ENCODE measurements around the gene IGDCC3.

IGDCC3 gene

DNA sequence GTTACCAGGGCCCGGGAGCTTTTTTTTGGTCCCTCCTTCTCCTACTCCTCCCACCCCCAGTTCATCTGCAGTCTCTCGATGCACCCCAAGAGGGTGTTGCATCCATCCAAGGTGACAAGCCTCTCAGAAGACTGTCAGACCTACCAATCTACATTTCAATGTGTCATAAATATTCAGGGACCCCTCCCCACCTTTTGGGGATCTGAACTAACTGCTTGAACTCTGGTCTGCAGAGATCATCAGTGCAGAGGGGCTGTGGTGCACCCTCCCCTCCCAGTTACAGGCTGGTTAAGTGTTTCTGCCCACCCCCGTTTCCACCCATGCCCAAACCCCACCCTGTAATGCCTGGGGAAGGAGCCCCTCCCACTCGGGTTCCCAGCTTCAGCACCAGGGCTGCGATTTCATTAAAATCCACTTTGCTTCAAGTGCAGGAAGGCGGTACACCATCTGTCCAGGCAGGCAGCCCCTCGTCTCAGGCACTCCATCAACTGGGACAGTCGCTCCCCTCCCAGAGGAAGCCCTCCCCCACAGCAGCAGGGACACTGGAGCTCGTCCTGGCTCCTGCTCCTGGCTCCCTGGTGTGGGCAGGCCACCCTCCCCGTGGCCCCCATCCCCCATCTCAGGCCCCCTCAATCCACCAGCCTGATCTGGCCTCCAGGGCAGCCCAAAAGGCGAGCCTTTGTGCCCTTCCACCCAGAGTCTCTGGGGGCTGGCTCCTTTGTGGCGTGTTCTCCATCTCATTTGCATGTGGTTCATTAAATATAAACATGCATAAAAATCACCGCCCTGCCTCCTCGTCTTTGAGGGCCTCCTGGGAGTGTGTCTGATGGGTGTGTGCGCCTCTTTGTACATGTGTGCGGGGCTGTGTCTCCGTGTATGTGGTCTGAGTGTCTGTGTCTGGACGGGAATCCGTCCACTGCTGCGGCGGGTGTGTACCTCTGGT lies 41.0 kb downstream of the IGDCC3 start:
- Histone ChIP-seq H3K36me3 (ENCODE audit: control insufficient read depth, insufficient read depth, low read length) (no peaks in the 10 kb centered on the region), H3K4me3 (replicated peaks; ENCODE audit: low read depth, low read length) (no peak overlapping the region), H3K27me3 (replicated peaks; ENCODE audit: control insufficient read depth, insufficient read depth, low read length) (no peaks in the 10 kb centered on the region; the same call in 1 of the 2 replicates)
- no peak for DNase-seq (ENCODE audit: extremely low read depth, insufficient read length)
- TF ChIP-seq, protein P1, sequence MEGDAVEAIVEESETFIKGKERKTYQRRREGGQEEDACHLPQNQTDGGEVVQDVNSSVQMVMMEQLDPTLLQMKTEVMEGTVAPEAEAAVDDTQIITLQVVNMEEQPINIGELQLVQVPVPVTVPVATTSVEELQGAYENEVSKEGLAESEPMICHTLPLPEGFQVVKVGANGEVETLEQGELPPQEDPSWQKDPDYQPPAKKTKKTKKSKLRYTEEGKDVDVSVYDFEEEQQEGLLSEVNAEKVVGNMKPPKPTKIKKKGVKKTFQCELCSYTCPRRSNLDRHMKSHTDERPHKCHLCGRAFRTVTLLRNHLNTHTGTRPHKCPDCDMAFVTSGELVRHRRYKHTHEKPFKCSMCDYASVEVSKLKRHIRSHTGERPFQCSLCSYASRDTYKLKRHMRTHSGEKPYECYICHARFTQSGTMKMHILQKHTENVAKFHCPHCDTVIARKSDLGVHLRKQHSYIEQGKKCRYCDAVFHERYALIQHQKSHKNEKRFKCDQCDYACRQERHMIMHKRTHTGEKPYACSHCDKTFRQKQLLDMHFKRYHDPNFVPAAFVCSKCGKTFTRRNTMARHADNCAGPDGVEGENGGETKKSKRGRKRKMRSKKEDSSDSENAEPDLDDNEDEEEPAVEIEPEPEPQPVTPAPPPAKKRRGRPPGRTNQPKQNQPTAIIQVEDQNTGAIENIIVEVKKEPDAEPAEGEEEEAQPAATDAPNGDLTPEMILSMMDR (IDR thresholded peaks at IDR 0.05; ENCODE audit: insufficient read depth, low read length, poor library complexity, severe bottlenecking): peak; percentile 22

DNA sequence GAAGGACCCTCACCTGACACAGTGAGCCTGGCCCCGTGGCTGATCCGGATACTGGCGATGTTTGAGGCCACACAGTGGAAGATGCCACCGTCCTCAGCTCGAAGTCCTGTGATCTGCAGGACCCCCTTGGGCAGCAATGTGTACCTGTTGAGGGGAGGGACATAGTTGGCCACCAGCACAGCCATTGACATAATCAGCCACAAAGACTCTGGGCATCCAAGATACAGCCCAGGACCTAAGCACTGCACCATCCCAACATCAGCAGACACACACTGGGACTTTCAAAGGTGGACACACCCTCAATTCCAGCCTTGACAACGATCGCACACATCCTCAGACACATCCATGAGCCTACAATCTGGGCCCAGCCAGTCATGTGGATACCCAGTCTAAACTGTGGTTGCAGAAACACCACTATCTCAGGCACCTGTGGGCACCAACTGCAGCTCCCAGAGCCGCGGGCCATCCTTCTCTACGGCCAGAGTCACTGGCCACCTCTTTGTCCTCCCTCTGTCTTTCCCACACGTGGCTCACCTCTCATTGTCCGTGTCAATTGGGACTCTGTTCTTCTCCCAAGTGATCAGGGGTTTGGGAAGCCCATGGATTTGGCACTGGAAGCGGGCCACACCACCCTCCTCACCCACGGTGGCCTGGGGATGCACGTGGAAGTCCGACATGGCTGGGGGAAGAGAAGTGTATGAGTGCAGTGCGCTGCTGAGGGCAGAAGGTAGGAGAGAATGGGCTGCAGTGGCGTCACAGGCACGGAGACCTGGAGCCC lies 42.3 kb downstream of the IGDCC3 start:
- DNase-seq (ENCODE audit: extremely low read depth, insufficient read length): no peak
- no peaks in the 10 kb centered on the region for H3K36me3 ChIP-seq (ENCODE audit: control insufficient read depth, insufficient read depth, low read length)
- no peak overlapping the region for H3K4me3 ChIP-seq (replicated peaks; ENCODE audit: low read depth, low read length)
- TF ChIP-seq, protein P1 (IDR thresholded peaks at IDR 0.05; ENCODE audit: insufficient read depth, low read length, poor library complexity, severe bottlenecking): no peak
- no peaks in the 10 kb centered on the region; the same call in 1 of the 2 replicates for H3K27me3 ChIP-seq (replicated peaks; ENCODE audit: control insufficient read depth, insufficient read depth, low read length)

DNA sequence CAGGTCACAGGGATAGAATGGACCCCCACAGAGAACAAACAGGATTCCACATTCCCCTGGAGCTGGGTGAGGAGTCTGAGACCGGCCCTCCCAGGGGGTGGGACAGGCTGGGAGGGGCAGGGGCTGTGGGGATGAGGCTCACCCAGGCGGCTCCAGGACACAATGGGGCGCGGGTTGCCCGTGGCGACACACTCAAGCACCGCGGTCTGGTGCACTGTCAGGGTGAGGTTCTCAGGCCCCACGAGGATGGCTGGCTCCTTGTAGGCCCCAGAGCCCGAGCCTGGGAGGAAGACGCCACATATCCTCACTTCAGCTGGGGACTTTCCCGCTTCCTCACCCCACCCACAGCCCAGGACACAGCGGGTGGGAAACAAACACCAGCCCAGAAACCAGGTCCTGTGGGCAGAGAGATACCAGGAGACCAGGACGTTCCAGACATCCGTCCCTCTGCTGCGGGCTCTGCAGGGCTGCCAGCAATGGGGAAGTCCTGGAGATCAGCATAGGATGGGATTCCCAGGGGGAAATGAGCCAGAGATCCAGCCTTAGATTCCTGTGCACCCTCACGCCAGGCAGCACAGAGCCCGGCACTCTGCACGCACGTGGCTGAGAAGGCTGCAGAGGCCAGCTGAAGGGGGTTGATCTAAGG lies 43.1 kb downstream of the IGDCC3 start:
- Histone ChIP-seq H3K36me3 (ENCODE audit: control insufficient read depth, insufficient read depth, low read length) (no peaks in the 10 kb centered on the region), H3K4me3 (replicated peaks; ENCODE audit: low read depth, low read length) (no peak overlapping the region), H3K27me3 (replicated peaks; ENCODE audit: control insufficient read depth, insufficient read depth, low read length) (no peaks in the 10 kb centered on the region; the same call in 1 of the 2 replicates)
- TF ChIP-seq, protein P1 (IDR thresholded peaks at IDR 0.05; ENCODE audit: insufficient read depth, low read length, poor library complexity, severe bottlenecking): no peak
- DNase-seq (ENCODE audit: extremely low read depth, insufficient read length): no peak

DNA sequence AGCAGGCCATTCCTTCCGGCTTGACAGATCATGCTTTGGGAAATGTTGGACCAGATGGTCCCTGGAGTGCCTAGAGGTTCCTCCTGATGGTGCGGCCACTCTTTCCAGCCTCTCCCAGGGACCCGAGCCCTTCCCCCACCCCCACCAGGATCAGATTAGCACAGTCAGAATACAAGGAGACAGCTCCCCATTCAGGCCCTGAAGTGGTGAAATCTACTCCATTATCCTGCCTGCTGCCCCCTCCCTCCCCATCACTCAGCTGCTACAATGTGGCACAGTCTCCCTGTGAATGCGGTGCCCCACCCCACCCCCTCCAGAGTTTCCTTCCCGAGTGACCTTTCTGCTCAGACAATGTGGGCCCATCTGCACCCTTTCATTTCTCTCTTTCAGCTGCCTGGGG lies 43.9 kb downstream of the IGDCC3 start:
- Histone ChIP-seq H3K4me3 (replicated peaks; ENCODE audit: low read depth, low read length) (no peak overlapping the region), H3K36me3 (ENCODE audit: control insufficient read depth, insufficient read depth, low read length) (no peaks in the 10 kb centered on the region), H3K27me3 (replicated peaks; ENCODE audit: control insufficient read depth, insufficient read depth, low read length) (no peaks in the 10 kb centered on the region; the same call in 1 of the 2 replicates)
- DNase-seq (ENCODE audit: extremely low read depth, insufficient read length): no peak
- TF ChIP-seq, protein P1 (IDR thresholded peaks at IDR 0.05; ENCODE audit: insufficient read depth, low read length, poor library complexity, severe bottlenecking): no peak

DNA sequence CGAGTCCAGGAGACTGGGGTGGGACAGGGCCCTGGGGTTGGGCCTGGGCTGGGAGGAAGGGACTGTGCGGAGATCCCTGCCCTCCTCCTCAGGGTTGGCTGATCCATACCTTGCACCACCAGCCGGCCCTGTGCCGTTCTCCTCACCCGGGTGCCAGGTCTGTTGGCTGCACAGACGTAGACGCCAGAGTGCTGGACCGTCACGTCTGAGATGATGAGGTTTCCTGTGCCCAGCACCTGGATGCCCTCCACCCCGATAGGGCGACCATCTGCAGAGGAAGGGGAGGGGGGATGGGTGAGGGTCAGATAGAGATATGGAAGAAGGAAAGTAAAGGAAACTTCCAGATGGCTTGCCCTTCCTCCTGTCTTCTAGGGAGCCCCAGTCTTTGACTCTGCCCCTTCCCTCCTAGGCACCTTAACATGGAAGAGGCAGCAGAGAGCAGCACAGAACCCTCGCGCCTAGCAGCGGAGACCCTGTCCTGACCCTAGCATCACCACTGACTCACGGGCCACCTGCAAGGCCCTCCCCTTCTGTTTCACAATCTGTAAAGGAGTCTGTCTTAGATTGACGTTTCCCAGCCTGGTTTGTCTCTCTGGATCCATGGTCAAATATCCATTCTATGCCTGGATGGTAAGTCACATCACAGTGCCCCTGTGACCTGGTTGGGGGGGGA lies 44.5 kb downstream of the IGDCC3 start:
- H3K36me3 ChIP-seq (ENCODE audit: control insufficient read depth, insufficient read depth, low read length): no peaks in the 10 kb centered on the region
- TF ChIP-seq, protein P1 (IDR thresholded peaks at IDR 0.05; ENCODE audit: insufficient read depth, low read length, poor library complexity, severe bottlenecking): no peak
- H3K27me3 ChIP-seq (replicated peaks; ENCODE audit: control insufficient read depth, insufficient read depth, low read length): no peaks in the 10 kb centered on the region; the same call in 1 of the 2 replicates
- no peak overlapping the region for H3K4me3 ChIP-seq (replicated peaks; ENCODE audit: low read depth, low read length)
- no peak for DNase-seq (ENCODE audit: extremely low read depth, insufficient read length)
